SK-N-SH treated with all-trans-retinoic acid at 6 μM for 48 hours (cell line): ENCODE results near the gene KLF13.

ENCODE experiments used
- ARNTL ChIP-seq: fragments of 450-650 bp; formaldehyde crosslinking; IDR thresholded peaks from 2 replicates; pipeline ENCODE4 v1.5.0; 2020; ENCODE audit warnings: low read depth, mild to moderate bottlenecking, moderate library complexity, borderline replicate concordance
- RARB ChIP-seq: fragments of 250-450 bp; sonication (Bioruptor Pico); IDR thresholded peaks from 2 replicates; pipeline ENCODE4 v1.8.0; 2021; ENCODE audit warnings: mild to moderate bottlenecking, moderate library complexity
- ZFP30 ChIP-seq: fragments of 450-650 bp; formaldehyde crosslinking; IDR thresholded peaks from 2 replicates; pipeline ENCODE4 v1.5.0; 2022; ENCODE audit warnings: mild to moderate bottlenecking, moderate library complexity

DNA sequence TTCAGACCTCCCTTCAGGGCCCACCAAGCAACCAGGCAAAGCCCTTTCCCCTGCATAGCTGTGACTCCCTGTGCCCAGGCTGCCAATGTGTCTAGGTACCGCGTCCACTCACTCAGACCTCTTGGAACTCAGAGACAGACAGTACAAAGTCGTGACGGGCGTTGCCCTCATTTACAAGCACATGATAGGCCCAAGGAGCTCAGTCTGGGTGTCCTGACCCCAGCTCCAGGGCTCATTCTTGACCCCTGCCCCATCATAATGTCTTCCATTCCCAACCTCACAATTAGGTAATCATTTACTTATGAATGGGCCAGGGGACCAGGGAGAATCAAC, 56.0 kb downstream of the KLF13 start:
- TF ChIP-seq ARNTL (no peak), ZFP30 (CRISPR knock-in tag) (no peak), RARB (CRISPR knock-in tag) (no peak)
